SK-N-SH (cell line): ENCODE data around the gene IRF2.

Source experiments
- CHD2 ChIP-seq: fragments of 150-350 bp; IDR thresholded peaks from 2 replicates; pipeline ENCODE4 v1.6.1; 2018; ENCODE audit warnings: low read length; ENCODE audit not compliant: partially characterized antibody
- CTCF ChIP-seq: fragments of 200-600 bp; sonication (generic); IDR thresholded peaks from 2 replicates; pipeline ENCODE4 v1.6.1; 2017; ENCODE audit warnings: antibody characterized with exemption, mild to moderate bottlenecking, moderate library complexity
- FOXJ3 ChIP-seq: sonication (generic); formaldehyde crosslinking; IDR thresholded peaks from 2 replicates; pipeline ENCODE4 v1.5.1; 2020; ENCODE audit warnings: mild to moderate bottlenecking, missing genetic modification reagents
- GABPA ChIP-seq: IDR thresholded peaks from 2 replicates; pipeline ENCODE4 v1.4.0; 2012; ENCODE audit warnings: low read depth, mild to moderate bottlenecking
- NRF1 ChIP-seq: IDR thresholded peaks from 2 replicates; pipeline ENCODE4 v1.6.1; 2012; ENCODE audit warnings: low read depth, mild to moderate bottlenecking, low read length
- POLR2AphosphoS5 ChIP-seq: IDR thresholded peaks from 2 replicates; pipeline ENCODE4 v1.6.1; 2012; ENCODE audit warnings: low read depth, low read length
- RAD21 ChIP-seq: IDR thresholded peaks from 2 replicates; pipeline ENCODE4 v1.6.1; 2012; ENCODE audit warnings: mild to moderate bottlenecking, low read length
- REST ChIP-seq: IDR thresholded peaks from 2 replicates; pipeline ENCODE4 v1.6.1; 2012; ENCODE audit warnings: mild to moderate bottlenecking, low read depth, low read length, moderate library complexity
- TAF1 ChIP-seq: IDR thresholded peaks from 2 replicates; pipeline ENCODE4 v1.6.1; 2012; ENCODE audit warnings: low read depth, mild to moderate bottlenecking, low read length, moderate library complexity, borderline replicate concordance
- TF ChIP-seq, protein P1 (sequence below): fragments of 150-350 bp; IDR thresholded peaks from 2 replicates; pipeline ENCODE4 v1.6.1; 2017; ENCODE audit warnings: antibody characterized with exemption, low read length, low read depth, borderline replicate concordance

DNA sequence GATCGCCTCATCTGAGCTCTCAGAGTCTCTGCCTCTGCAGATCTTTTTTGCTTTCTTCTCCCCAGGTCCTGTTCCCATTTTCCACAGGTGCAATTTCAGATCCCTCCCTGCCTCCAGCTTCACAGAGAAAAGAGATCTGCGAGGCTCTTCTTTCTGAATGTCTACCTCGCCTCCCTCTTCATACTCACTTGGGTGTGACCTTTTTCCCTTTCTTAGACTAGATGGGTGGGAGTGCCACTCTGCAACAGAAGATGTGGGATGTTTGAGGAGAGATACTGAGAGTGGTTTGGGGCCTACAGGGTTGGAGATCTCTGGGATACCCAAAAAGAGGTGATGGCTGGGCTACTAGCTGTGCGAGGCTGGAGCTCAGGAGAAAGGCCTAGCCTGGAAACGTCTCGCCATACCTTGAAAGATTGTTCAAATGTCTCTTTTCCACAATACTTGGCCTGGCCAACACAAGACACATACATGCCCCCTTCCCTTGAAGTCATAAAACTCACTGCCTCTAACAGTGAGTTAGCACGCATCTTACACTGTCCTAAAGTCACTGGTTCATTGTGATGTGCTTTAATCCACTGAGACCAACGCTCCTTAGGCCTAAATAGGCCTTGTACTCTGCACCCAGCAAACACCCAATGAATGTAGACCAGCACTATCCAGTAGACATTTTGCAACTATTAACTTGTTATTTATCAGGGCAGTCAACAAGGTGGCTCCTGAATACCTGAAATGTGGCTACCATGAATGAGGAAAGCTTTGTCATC, 33.6 kb downstream of the IRF2 start:
- TF ChIP-seq CTCF (no peak), FOXJ3 (CRISPR knock-in tag) (no peak), TAF1 (no peak), NRF1 (no peak), CHD2 (no peak), POLR2AphosphoS5 (no peak), REST (no peak), GABPA (no peak), RAD21 (no peak)
- TF ChIP-seq, protein P1, sequence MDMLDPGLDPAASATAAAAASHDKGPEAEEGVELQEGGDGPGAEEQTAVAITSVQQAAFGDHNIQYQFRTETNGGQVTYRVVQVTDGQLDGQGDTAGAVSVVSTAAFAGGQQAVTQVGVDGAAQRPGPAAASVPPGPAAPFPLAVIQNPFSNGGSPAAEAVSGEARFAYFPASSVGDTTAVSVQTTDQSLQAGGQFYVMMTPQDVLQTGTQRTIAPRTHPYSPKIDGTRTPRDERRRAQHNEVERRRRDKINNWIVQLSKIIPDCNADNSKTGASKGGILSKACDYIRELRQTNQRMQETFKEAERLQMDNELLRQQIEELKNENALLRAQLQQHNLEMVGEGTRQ, result no peak
